HepG2 (cell line): ENCODE measurements around the gene CHPF. TPM values are rescaled to one million over a fixed set of nuclear protein-coding genes. Genes with fewer than 3 reads are reported as not detected.
A peak's percentile ranks its signal among the peaks of the same experiment; 100 is the strongest.

ENCODE experiments used
- CEBPZ ChIP-seq: IDR thresholded peaks from 2 replicates; pipeline ENCODE4 v1.6.1; 2012; ENCODE audit warnings: low read length, improper control_type of control experiment
- ELF3 ChIP-seq: IDR thresholded peaks from 2 replicates; pipeline ENCODE4 v1.6.1; 2016; ENCODE audit warnings: missing genetic modification reagents, missing compliant biosample characterization
- HDAC2 ChIP-seq: sonication (generic); formaldehyde crosslinking; IDR thresholded peaks from 2 replicates; pipeline ENCODE4 v1.4.0; 2020; ENCODE audit warnings: missing genetic modification reagents
- HHEX ChIP-seq: IDR thresholded peaks from 2 replicates; pipeline ENCODE4 v1.6.1; 2016; ENCODE audit warnings: control low read depth
- IKZF1 ChIP-seq: fragments of 450-650 bp; IDR thresholded peaks from 2 replicates; pipeline ENCODE4 v1.7.1; 2016
- PAXIP1 ChIP-seq: sonication (generic); formaldehyde crosslinking; conservative IDR thresholded peaks from 2 replicates; pipeline ENCODE4 v1.4.0; 2020; ENCODE audit warnings: mild to moderate bottlenecking, missing genetic modification reagents, moderate library complexity
- PHF21A ChIP-seq: sonication (generic); formaldehyde crosslinking; IDR thresholded peaks from 2 replicates; pipeline ENCODE4 v1.5.0; 2020; ENCODE audit warnings: mild to moderate bottlenecking, missing genetic modification reagents
- PHF8 ChIP-seq: sonication (generic); formaldehyde crosslinking; IDR thresholded peaks from 2 replicates; pipeline ENCODE4 v1.5.0; 2020; ENCODE audit warnings: missing genetic modification reagents
- PRMT3 ChIP-seq: sonication (generic); formaldehyde crosslinking; IDR thresholded peaks from 2 replicates; pipeline ENCODE4 v1.8.1; 2022; ENCODE audit warnings: low read depth, mild to moderate bottlenecking, moderate library complexity, missing genetic modification reagents, borderline replicate concordance
- THAP11 ChIP-seq: IDR thresholded peaks from 2 replicates; pipeline ENCODE4 v1.6.1; 2016; ENCODE audit warnings: missing biosample characterization, missing genetic modification reagents
- THAP8 ChIP-seq: sonication (generic); formaldehyde crosslinking; IDR thresholded peaks from 2 replicates; pipeline ENCODE4 v1.5.1; 2020; ENCODE audit warnings: missing genetic modification reagents, mild to moderate bottlenecking, borderline replicate concordance
- THYN1 ChIP-seq: sonication (generic); formaldehyde crosslinking; IDR thresholded peaks from 2 replicates; pipeline ENCODE4 v1.8.1; 2023; ENCODE audit warnings: low read depth, mild to moderate bottlenecking, moderate library complexity, missing genetic modification reagents, borderline replicate concordance
- UBTF ChIP-seq: sonication (generic); formaldehyde crosslinking; IDR thresholded peaks from 2 replicates; pipeline ENCODE4 v1.4.0; 2020; ENCODE audit warnings: mild to moderate bottlenecking, missing genetic modification reagents
- YEATS4 ChIP-seq: sonication (generic); formaldehyde crosslinking; IDR thresholded peaks from 2 replicates; pipeline ENCODE4 v1.4.0; 2020; ENCODE audit warnings: missing genetic modification reagents, borderline replicate concordance
- ZFX ChIP-seq: sonication (generic); formaldehyde crosslinking; IDR thresholded peaks from 2 replicates; pipeline ENCODE4 v1.4.0; 2020; ENCODE audit warnings: mild to moderate bottlenecking, low read depth, missing genetic modification reagents, moderate library complexity
- ZNF296 ChIP-seq: sonication (generic); formaldehyde crosslinking; conservative IDR thresholded peaks from 2 replicates; pipeline ENCODE4 v1.5.0; 2020; ENCODE audit warnings: mild to moderate bottlenecking, missing genetic modification reagents
- ZNF569 ChIP-seq: sonication (generic); formaldehyde crosslinking; IDR thresholded peaks from 2 replicates; pipeline ENCODE4 v1.5.0; 2020; ENCODE audit warnings: mild to moderate bottlenecking, missing genetic modification reagents, moderate library complexity, borderline replicate concordance
- ZNF709 ChIP-seq: sonication (generic); formaldehyde crosslinking; IDR thresholded peaks from 2 replicates; pipeline ENCODE4 v1.5.0; 2020; ENCODE audit warnings: mild to moderate bottlenecking, missing genetic modification reagents
- ZNF75D ChIP-seq: sonication (generic); formaldehyde crosslinking; IDR thresholded peaks from 2 replicates; pipeline ENCODE4 v1.8.1; 2023; ENCODE audit warnings: missing genetic modification reagents, mild to moderate bottlenecking, borderline replicate concordance
- polyA plus RNA-seq, 8 experiments: library from polyadenylated mRNA; depleted of rRNA in 3 of 8; stranded (reverse) in 7 of 8; unstranded in 1 of 8; fragments of >200 nt; fragmentation: Illumina TruSeq in 4 of 8; extraction: Trizol in 4 of 8; gene quantifications; 2 replicates each; pipeline versions ENCODE4 v1.2.1 to v1.2.3, GENCODE V29; 2011 to 2016; ENCODE audit warnings: low read depth in 4 of 8, missing spikeins in 1 of 8, mixed read lengths in 1 of 8; ENCODE audit not compliant: insufficient read depth in 1 of 8
- total RNA-seq, 5 experiments: library from RNA; depleted of rRNA; stranded (reverse); fragments of >200 nt; fragmentation: Illumina TruSeq; extraction: Trizol; gene quantifications; 2 replicates each; pipeline ENCODE4 v1.2.3, GENCODE V29; 2016; ENCODE audit warnings: low read depth in 1 of 5

Gene CHPF
- total and polyA plus RNA-seq, 2 of the 13 experiments (the other 11 are each of a cell fraction or from before 2014, with no cell fraction given): 79.6 to 111 TPM

GRCh38 chr2:219543596-219544358 is at the start of gene CHPF, which contains the start of gene TMEM198 (continued):
- TF ChIP-seq UBTF (CRISPR knock-in tag): peak; percentile 88
- peak; percentile 78 for TF ChIP-seq ZFX
- TF ChIP-seq IKZF1: no peak
- peak; percentile 70 for TF ChIP-seq PHF8
- 0 out of 2 replicates have a peak, but pooled peaks have one; percentile 42 for TF ChIP-seq THYN1 (CRISPR knock-in tag)
- 0 out of 2 replicates have a peak, but pooled peaks have one; percentile 22 for TF ChIP-seq PRMT3 (CRISPR knock-in tag)
- TF ChIP-seq ZNF569 (CRISPR knock-in tag): 0 out of 2 replicates have a peak, but pooled peaks have one; percentile 47
- TF ChIP-seq CEBPZ: no peak
- peak; percentile 79 for TF ChIP-seq PAXIP1 (CRISPR knock-in tag)
- TF ChIP-seq ZNF75D: no peak
- peak; percentile 69 for TF ChIP-seq ELF3 (CRISPR knock-in tag)
- TF ChIP-seq THAP8 (CRISPR knock-in tag): peak; percentile 68; the same call in 1 of the 2 replicates
- peak; percentile 93 for TF ChIP-seq ZNF709
- no peak; the same call in 1 of the 2 replicates for TF ChIP-seq ZNF296 (CRISPR knock-in tag)
- TF ChIP-seq HDAC2 (CRISPR knock-in tag): peak; percentile 86
- TF ChIP-seq THAP11 (CRISPR knock-in tag): peak; percentile 92
- TF ChIP-seq HHEX: no peak
- TF ChIP-seq YEATS4 (CRISPR knock-in tag): peak; percentile 94
- TF ChIP-seq PHF21A (CRISPR knock-in tag): peak; percentile 86
